HG03565 (cell line): ENCODE measurements around the gene ADGRG6.
"Not testable (repeated sequence)": the region's sequence is repeated elsewhere in the genome, so short reads cannot be mapped to it uniquely, and the experiment has no call there.

Source experiments
- ATAC-seq: cut with Tn5 transposase; IDR thresholded peaks from one replicate; pipeline ENCODE4 v1.9.1; 2021; ENCODE audit warnings: mild to moderate bottlenecking, moderate library complexity; ENCODE audit not compliant: unreplicated experiment

Gene ADGRG6

GRCh38 chr6:142342986-142343385 lies 41.2 kb downstream of the ADGRG6 start:
- no peak for ATAC-seq

- ATAC-seq: no peak
Observed at GRCh38 chr6:142343938-142344337, 42.1 kb downstream of the ADGRG6 start.

GRCh38 chr6:142345261-142345660 lies 43.5 kb downstream of the ADGRG6 start:
- ATAC-seq: no peak

GRCh38 chr6:142346166-142346565 lies 44.4 kb downstream of the ADGRG6 start:
- not testable (repeated sequence) for ATAC-seq

GRCh38 chr6:142349215-142349823 lies 47.5 kb downstream of the ADGRG6 start:
- no peak for ATAC-seq

- ATAC-seq: no peak
Observed at GRCh38 chr6:142350309-142350708, 48.5 kb downstream of the ADGRG6 start.

GRCh38 chr6:142353690-142354089 lies 51.9 kb downstream of the ADGRG6 start:
- ATAC-seq: no peak

GRCh38 chr6:142354650-142355049 lies 52.8 kb downstream of the ADGRG6 start:
- ATAC-seq: no peak

- ATAC-seq: no peak
Observed at GRCh38 chr6:142355520-142356174, 53.8 kb downstream of the ADGRG6 start.

GRCh38 chr6:142356201-142356883 lies 54.5 kb downstream of the ADGRG6 start:
- no peak for ATAC-seq

GRCh38 chr6:142356884-142357225 lies 55.0 kb downstream of the ADGRG6 start:
- ATAC-seq: no peak

- no peak for ATAC-seq
Observed at GRCh38 chr6:142357879-142358278, 56.1 kb downstream of the ADGRG6 start.

GRCh38 chr6:142359271-142359960 lies 57.6 kb downstream of the ADGRG6 start:
- no peak for ATAC-seq

- ATAC-seq: no peak
Observed at GRCh38 chr6:142361345-142361744, 59.5 kb downstream of the ADGRG6 start.

GRCh38 chr6:142361779-142362750 lies 60.3 kb downstream of the ADGRG6 start:
- no peak for ATAC-seq

GRCh38 chr6:142367061-142367460 lies 65.3 kb downstream of the ADGRG6 start:
- no peak for ATAC-seq

- no peak for ATAC-seq
Observed at GRCh38 chr6:142367501-142368018, 65.8 kb downstream of the ADGRG6 start.

- no peak for ATAC-seq
Observed at GRCh38 chr6:142369266-142369665, 67.5 kb downstream of the ADGRG6 start.

- no peak for ATAC-seq
Observed at GRCh38 chr6:142372348-142372747, 70.5 kb downstream of the ADGRG6 start.
